DND-41 (cell line): ENCODE data around the gene TUBG1.

ENCODE experiments used
- EZH2 ChIP-seq: IDR thresholded peaks from 3 replicates; pipeline ENCODE4 v1.6.1; 2012; ENCODE audit warnings: borderline replicate concordance, low read depth, mild to moderate bottlenecking, moderate library complexity, low read length, inconsistent platforms; ENCODE audit not compliant: severe bottlenecking
- TF ChIP-seq, protein P1 (sequence below): IDR thresholded peaks from 2 replicates; pipeline ENCODE4 v1.5.1; 2012; ENCODE audit warnings: borderline replicate concordance, low read length, moderate library complexity, mild to moderate bottlenecking; ENCODE audit not compliant: poor library complexity, severe bottlenecking; ENCODE audit errors: extremely low read depth

DNA sequence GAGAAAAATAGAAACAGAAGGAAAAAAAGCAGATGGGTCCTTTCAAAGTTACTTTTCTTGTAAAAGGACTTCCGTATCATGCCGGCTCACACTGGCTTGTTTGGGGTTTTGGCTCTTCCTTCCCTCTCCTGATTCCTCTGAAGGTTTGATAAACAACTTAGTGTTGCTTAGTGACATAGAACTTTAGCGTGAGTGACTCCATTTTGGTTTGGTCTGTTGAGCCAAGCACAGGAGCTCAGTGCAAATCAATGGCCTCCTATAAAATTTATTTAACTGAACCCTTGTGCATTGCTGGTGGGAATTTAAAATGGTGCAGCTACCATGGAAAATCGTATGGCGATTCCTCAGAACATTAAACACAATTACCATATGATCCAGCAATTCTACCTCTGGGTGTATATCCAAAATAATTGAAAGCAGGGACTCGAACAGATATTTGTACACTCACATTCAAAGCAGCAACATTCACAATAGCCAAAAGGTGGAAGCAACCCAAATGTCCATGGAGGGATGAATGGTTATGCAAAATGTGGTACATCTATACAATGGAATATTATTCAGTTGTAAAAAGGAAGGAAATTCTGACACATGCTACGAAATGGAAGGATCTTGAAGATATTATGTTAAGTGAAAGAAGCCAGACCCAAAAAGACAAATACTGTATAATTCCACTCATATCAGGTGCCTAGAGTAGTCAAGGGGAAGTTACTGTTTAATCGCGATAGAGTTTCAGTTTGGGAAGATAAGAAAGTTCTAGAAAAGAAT lies 48.5 kb downstream of the TUBG1 start:
- TF ChIP-seq, protein P1, sequence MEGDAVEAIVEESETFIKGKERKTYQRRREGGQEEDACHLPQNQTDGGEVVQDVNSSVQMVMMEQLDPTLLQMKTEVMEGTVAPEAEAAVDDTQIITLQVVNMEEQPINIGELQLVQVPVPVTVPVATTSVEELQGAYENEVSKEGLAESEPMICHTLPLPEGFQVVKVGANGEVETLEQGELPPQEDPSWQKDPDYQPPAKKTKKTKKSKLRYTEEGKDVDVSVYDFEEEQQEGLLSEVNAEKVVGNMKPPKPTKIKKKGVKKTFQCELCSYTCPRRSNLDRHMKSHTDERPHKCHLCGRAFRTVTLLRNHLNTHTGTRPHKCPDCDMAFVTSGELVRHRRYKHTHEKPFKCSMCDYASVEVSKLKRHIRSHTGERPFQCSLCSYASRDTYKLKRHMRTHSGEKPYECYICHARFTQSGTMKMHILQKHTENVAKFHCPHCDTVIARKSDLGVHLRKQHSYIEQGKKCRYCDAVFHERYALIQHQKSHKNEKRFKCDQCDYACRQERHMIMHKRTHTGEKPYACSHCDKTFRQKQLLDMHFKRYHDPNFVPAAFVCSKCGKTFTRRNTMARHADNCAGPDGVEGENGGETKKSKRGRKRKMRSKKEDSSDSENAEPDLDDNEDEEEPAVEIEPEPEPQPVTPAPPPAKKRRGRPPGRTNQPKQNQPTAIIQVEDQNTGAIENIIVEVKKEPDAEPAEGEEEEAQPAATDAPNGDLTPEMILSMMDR = no peak
- TF ChIP-seq EZH2 = no peak
